Activated naive CD8-positive, alpha-beta T cell (primary cell): ENCODE data around the gene SMR3A.

Source experiments
- H3K27ac Mint-ChIP-seq: one replicate; pipeline ENCODE4 v1.8.0; 2021; ENCODE audit warnings: mixed read lengths
- H3K27me3 Mint-ChIP-seq: one replicate; pipeline ENCODE4 v1.8.0; 2021; ENCODE audit warnings: mixed read lengths
- H3K36me3 Mint-ChIP-seq: one replicate; pipeline ENCODE4 v1.8.0; 2021; ENCODE audit warnings: mixed read lengths
- H3K4me1 Mint-ChIP-seq: one replicate; pipeline ENCODE4 v1.8.0; 2021; ENCODE audit warnings: low read depth, mixed read lengths
- H3K4me3 Mint-ChIP-seq: one replicate; pipeline ENCODE4 v1.8.0; 2021; ENCODE audit warnings: mild to moderate bottlenecking, mixed read lengths
- H3K9me3 Mint-ChIP-seq: one replicate; pipeline ENCODE4 v1.8.0; 2021; ENCODE audit warnings: low read depth, mixed read lengths

Gene SMR3A

GRCh38 chr4:70360460-70360859 lies at the start of gene SMR3A:
Gene SMR3A, plus strand, starts transcription at chr4:70360760. Its CDS starts 1,356 bp downstream, at chr4:70362116.
- no peak within 1 kb of the TSS for H3K27ac Mint-ChIP-seq
- H3K9me3 Mint-ChIP-seq = no peaks in the 10 kb centered on the region
- no peaks in the 10 kb centered on the region for H3K4me1 Mint-ChIP-seq
- H3K4me3 Mint-ChIP-seq = no peak within 1 kb of the TSS
- no peaks in the 10 kb centered on the region for H3K27me3 Mint-ChIP-seq
- H3K36me3 Mint-ChIP-seq = no peaks in the 10 kb centered on the region

- Mint-ChIP-seq H3K4me1 (no peaks in the 10 kb centered on the region), H3K27ac (no peak overlapping the region), H3K36me3 (no peaks in the 10 kb centered on the region), H3K27me3 (no peaks in the 10 kb centered on the region), H3K9me3 (peaks cover 6% of the 10 kb centered on the region), H3K4me3 (no peak overlapping the region)
Measured at GRCh38 chr4:70313736-70314135, 46.8 kb upstream of the SMR3A start.

GRCh38 chr4:70315928-70316327 lies 44.6 kb upstream of the SMR3A start:
- no peak overlapping the region for H3K27ac Mint-ChIP-seq
- no peaks in the 10 kb centered on the region for H3K36me3 Mint-ChIP-seq
- peaks cover 3% of the 10 kb centered on the region for H3K9me3 Mint-ChIP-seq
- H3K4me3 Mint-ChIP-seq = no peak overlapping the region
- no peaks in the 10 kb centered on the region for H3K4me1 Mint-ChIP-seq
- no peaks in the 10 kb centered on the region for H3K27me3 Mint-ChIP-seq

- no peak overlapping the region for H3K4me3 Mint-ChIP-seq
- no peaks in the 10 kb centered on the region for H3K36me3 Mint-ChIP-seq
- no peaks in the 10 kb centered on the region for H3K27me3 Mint-ChIP-seq
- H3K4me1 Mint-ChIP-seq = no peaks in the 10 kb centered on the region
- no peak overlapping the region for H3K27ac Mint-ChIP-seq
- no peaks in the 10 kb centered on the region for H3K9me3 Mint-ChIP-seq
Measured at GRCh38 chr4:70326052-70326451, 34.5 kb upstream of the SMR3A start.

- no peaks in the 10 kb centered on the region for H3K9me3 Mint-ChIP-seq
- H3K4me1 Mint-ChIP-seq = no peaks in the 10 kb centered on the region
- H3K27me3 Mint-ChIP-seq = no peaks in the 10 kb centered on the region
- H3K4me3 Mint-ChIP-seq = no peak within 1 kb of the TSS
- H3K27ac Mint-ChIP-seq = no peak within 1 kb of the TSS
- H3K36me3 Mint-ChIP-seq = no peaks in the 10 kb centered on the region
Measured at GRCh38 chr4:70334681-70335080, 25.9 kb upstream of the SMR3A start, which contains the start of gene CABS1. Gene CABS1, plus strand, starts transcription at chr4:70334981. Its CDS starts 59 bp downstream, at chr4:70335040.

- Mint-ChIP-seq H3K4me1 (no peaks in the 10 kb centered on the region), H3K9me3 (no peaks in the 10 kb centered on the region), H3K27me3 (no peaks in the 10 kb centered on the region), H3K4me3 (no peak overlapping the region), H3K36me3 (no peaks in the 10 kb centered on the region), H3K27ac (no peak overlapping the region)
Measured at GRCh38 chr4:70336043-70336442, 24.5 kb upstream of the SMR3A start.

- Mint-ChIP-seq H3K4me1 (no peaks in the 10 kb centered on the region), H3K27ac (no peak overlapping the region), H3K27me3 (no peaks in the 10 kb centered on the region), H3K36me3 (no peaks in the 10 kb centered on the region), H3K9me3 (no peaks in the 10 kb centered on the region), H3K4me3 (no peak overlapping the region)
Measured at GRCh38 chr4:70337886-70338420, 22.6 kb upstream of the SMR3A start.

- peaks cover 3% of the 10 kb centered on the region for H3K9me3 Mint-ChIP-seq
Measured at GRCh38 chr4:70356185-70356584, 4.4 kb upstream of the SMR3A start.

GRCh38 chr4:70359115-70359661 lies 1.4 kb upstream of the SMR3A start:
- H3K36me3 Mint-ChIP-seq = no peaks in the 10 kb centered on the region
- no peaks in the 10 kb centered on the region for H3K27me3 Mint-ChIP-seq
- H3K4me3 Mint-ChIP-seq = no peak overlapping the region
- peaks cover 3% of the 10 kb centered on the region for H3K9me3 Mint-ChIP-seq
- H3K27ac Mint-ChIP-seq = no peak overlapping the region
- H3K4me1 Mint-ChIP-seq = no peaks in the 10 kb centered on the region

More at GRCh38 chr4:70356185-70356584, 4.4 kb upstream of the SMR3A start:
- Mint-ChIP-seq H3K36me3 (no peaks in the 10 kb centered on the region), H3K4me3 (no peak overlapping the region), H3K27me3 (no peaks in the 10 kb centered on the region), H3K27ac (no peak overlapping the region), H3K4me1 (no peaks in the 10 kb centered on the region)

GRCh38 chr4:70364002-70364401 lies 3.4 kb downstream of the SMR3A start:
- no peaks in the 10 kb centered on the region for H3K36me3 Mint-ChIP-seq
- no peaks in the 10 kb centered on the region for H3K4me1 Mint-ChIP-seq
- no peak overlapping the region for H3K27ac Mint-ChIP-seq
- no peaks in the 10 kb centered on the region for H3K9me3 Mint-ChIP-seq
- H3K27me3 Mint-ChIP-seq = no peaks in the 10 kb centered on the region
- no peak overlapping the region for H3K4me3 Mint-ChIP-seq

- no peaks in the 10 kb centered on the region for H3K27me3 Mint-ChIP-seq
- H3K4me1 Mint-ChIP-seq = no peaks in the 10 kb centered on the region
- H3K4me3 Mint-ChIP-seq = no peak overlapping the region
- H3K9me3 Mint-ChIP-seq = no peaks in the 10 kb centered on the region
- no peak overlapping the region for H3K27ac Mint-ChIP-seq
- no peaks in the 10 kb centered on the region for H3K36me3 Mint-ChIP-seq
Measured at GRCh38 chr4:70365479-70365878, 4.9 kb downstream of the SMR3A start.

- Mint-ChIP-seq H3K36me3 (no peaks in the 10 kb centered on the region), H3K9me3 (no peaks in the 10 kb centered on the region), H3K27me3 (no peaks in the 10 kb centered on the region), H3K27ac (no peak overlapping the region), H3K4me3 (no peak overlapping the region), H3K4me1 (no peaks in the 10 kb centered on the region)
Measured at GRCh38 chr4:70367813-70368212, 7.3 kb downstream of the SMR3A start.

- no peak overlapping the region for H3K4me3 Mint-ChIP-seq
- no peak overlapping the region for H3K27ac Mint-ChIP-seq
- H3K4me1 Mint-ChIP-seq = no peaks in the 10 kb centered on the region
- H3K27me3 Mint-ChIP-seq = peaks cover 1% of the 10 kb centered on the region
- peaks cover 7% of the 10 kb centered on the region for H3K9me3 Mint-ChIP-seq
- H3K36me3 Mint-ChIP-seq = no peaks in the 10 kb centered on the region
Measured at GRCh38 chr4:70371987-70372386, 11.4 kb downstream of the SMR3A start.

- Mint-ChIP-seq H3K36me3 (no peaks in the 10 kb centered on the region), H3K4me3 (no peak overlapping the region), H3K27me3 (peaks cover 1% of the 10 kb centered on the region), H3K4me1 (no peaks in the 10 kb centered on the region), H3K27ac (no peak overlapping the region), H3K9me3 (peaks cover 7% of the 10 kb centered on the region)
Measured at GRCh38 chr4:70372760-70373159, 12.2 kb downstream of the SMR3A start.

GRCh38 chr4:70380578-70380977 lies 20.0 kb downstream of the SMR3A start:
- Mint-ChIP-seq H3K4me1 (no peaks in the 10 kb centered on the region), H3K36me3 (no peaks in the 10 kb centered on the region), H3K27ac (no peak overlapping the region), H3K27me3 (peaks cover 1% of the 10 kb centered on the region), H3K9me3 (no peaks in the 10 kb centered on the region), H3K4me3 (no peak overlapping the region)

- Mint-ChIP-seq H3K27me3 (no peaks in the 10 kb centered on the region), H3K9me3 (no peaks in the 10 kb centered on the region), H3K36me3 (no peaks in the 10 kb centered on the region), H3K4me3 (no peak within 1 kb of the TSS), H3K4me1 (no peaks in the 10 kb centered on the region), H3K27ac (no peak within 1 kb of the TSS)
Measured at GRCh38 chr4:70382691-70383181, 22.2 kb downstream of the SMR3A start, which contains the start of gene SMR3B. Gene SMR3B, plus strand, starts transcription at chr4:70383131. Its CDS starts 1,380 bp downstream, at chr4:70384511.
